Ascending aorta (tissue), 2 donors: ENCODE measurements around the gene HAND1. TPM values are rescaled to one million over a fixed set of nuclear protein-coding genes. Genes with fewer than 3 reads are reported as not detected.

Experiments used
- DNase-seq, 2 donors: peaks; one replicate each; pipeline ENCODE4 v3.0.0-alpha.2; 2019; ENCODE audit warnings: low spot score in 2 of 2
- H3K27ac ChIP-seq, 2 donors: fragments of 200-600 bp; sonication (generic); one replicate each; pipeline ENCODE4 v1.5.1; 2016 to 2017; ENCODE audit warnings: mild to moderate bottlenecking in 1 of 2
- H3K27me3 ChIP-seq: fragments of 200-600 bp; sonication (generic); one replicate; pipeline ENCODE4 v1.5.1; 2017
- H3K36me3 ChIP-seq, 2 donors: fragments of 200-600 bp; sonication (generic); one replicate each; pipeline ENCODE4 v1.5.1; 2016
- H3K4me1 ChIP-seq, 2 donors: fragments of 200-600 bp; sonication (generic); one replicate each; pipeline ENCODE4 v1.5.1; 2016 to 2017; ENCODE audit warnings: mild to moderate bottlenecking in 1 of 2
- H3K4me3 ChIP-seq, 2 donors: fragments of 200-600 bp; sonication (generic); one replicate each; pipeline ENCODE4 v1.5.1; 2016 to 2017; ENCODE audit warnings: mild to moderate bottlenecking in 1 of 2
- H3K9me3 ChIP-seq, 2 donors: fragments of 200-600 bp; sonication (generic); one replicate each; pipeline ENCODE4 v1.5.1; 2016
- intact Hi-C: fragments of 100-400 bp; cut with DNase I; formaldehyde crosslinking; loops from one replicate; pipeline ENCODE4 v1.15.1; 2023
- total RNA-seq: library from RNA; depleted of rRNA; stranded (reverse); fragments of >200 nt; gene quantifications from one replicate; pipeline ENCODE4 v1.1.0, GENCODE V29; 2016
- TF ChIP-seq, protein P1 (sequence below), 3 experiments: fragments of 200-600 bp in 2 of 3; fragments of 450-650 bp in 1 of 3; sonication (generic) in 2 of 3; IDR thresholded peaks; one replicate each; pipeline ENCODE4 v1.5.1; 2016 to 2019; ENCODE audit warnings: antibody characterized with exemption in 3 of 3, mild to moderate bottlenecking in 1 of 3, moderate library complexity in 1 of 3

HAND1 gene
- not detected for total RNA-seq

DNA sequence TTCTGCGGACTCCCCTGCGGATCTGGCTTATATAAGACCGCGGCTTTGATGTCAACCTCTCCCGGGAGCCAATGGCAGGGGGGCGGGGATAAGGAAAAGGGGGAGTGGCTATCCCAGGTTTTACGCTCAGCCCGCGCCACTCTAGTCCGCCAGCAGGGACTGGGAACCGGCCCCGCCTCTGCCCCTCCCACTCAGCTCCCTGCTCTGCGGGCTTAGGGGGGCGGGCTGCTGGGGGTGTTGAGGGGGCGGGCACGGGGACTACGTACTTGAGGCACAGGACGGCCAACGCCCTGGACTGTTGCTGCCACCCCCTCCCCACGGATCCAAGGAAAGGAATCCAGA is at the start of gene HAND1:
Gene HAND1 (minus strand): TSS at position 4 of the 342 bp plus-strand sequence. CDS start 219 bp downstream, outside the sequence.
- intact Hi-C loops: loop anchor here (10.0 kb wide), 1 partner anchor 277 kb away; the partner anchor contains the start of gene LARP1
- no peak for DNase-seq
- peaks cover 98% of the 10 kb centered on the region for H3K27me3 ChIP-seq

DNA sequence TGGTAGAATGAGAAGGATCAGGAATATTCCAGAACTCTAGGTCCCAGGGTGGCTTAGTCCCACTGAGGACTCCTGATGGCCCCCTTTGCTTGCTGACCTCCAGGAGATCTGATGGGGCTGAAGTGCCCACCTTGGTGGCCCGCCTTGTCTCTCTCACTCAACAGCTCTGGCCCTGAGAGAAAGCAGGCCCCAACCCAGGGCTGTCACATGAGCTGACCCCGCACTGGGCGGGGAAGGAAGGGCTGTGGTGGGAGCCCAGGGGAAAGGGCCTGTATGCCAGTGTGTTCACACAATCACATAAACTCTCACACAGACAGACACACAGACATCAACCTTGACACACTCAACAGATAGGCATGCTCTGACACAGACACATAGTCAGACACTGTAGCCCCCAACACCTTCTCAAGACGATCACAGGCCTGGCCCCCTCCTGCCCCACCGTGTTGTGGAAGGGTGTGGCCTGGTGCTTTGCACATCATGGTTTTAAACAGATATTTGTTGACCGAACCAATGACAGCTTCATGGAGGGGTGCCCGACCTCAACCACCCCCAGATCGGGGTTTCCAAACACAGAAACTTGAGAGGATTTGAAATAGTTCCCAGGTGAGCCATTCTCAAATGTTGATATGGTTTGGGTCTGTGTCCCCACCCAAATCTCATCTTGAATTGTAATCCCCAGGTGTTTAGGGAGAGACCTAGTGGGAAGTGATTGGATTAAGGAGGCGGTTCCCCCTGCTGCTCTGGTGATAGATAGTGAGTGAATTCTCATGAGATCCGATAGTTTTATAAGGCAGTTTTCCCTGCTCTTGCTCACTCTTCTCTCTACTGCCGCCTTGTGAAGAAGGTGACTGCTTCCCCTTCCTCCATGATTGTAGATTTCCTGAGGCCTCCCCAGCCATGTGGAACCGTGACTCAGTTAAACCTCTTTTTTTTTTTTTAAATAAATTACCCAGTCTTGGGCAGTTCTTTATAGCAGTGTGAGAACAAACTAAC is 48.5 kb upstream of the HAND1 start:
- TF ChIP-seq, protein P1, sequence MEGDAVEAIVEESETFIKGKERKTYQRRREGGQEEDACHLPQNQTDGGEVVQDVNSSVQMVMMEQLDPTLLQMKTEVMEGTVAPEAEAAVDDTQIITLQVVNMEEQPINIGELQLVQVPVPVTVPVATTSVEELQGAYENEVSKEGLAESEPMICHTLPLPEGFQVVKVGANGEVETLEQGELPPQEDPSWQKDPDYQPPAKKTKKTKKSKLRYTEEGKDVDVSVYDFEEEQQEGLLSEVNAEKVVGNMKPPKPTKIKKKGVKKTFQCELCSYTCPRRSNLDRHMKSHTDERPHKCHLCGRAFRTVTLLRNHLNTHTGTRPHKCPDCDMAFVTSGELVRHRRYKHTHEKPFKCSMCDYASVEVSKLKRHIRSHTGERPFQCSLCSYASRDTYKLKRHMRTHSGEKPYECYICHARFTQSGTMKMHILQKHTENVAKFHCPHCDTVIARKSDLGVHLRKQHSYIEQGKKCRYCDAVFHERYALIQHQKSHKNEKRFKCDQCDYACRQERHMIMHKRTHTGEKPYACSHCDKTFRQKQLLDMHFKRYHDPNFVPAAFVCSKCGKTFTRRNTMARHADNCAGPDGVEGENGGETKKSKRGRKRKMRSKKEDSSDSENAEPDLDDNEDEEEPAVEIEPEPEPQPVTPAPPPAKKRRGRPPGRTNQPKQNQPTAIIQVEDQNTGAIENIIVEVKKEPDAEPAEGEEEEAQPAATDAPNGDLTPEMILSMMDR (IDR thresholded peaks at IDR 0.05): no peak
- Histone ChIP-seq H3K9me3 (no peaks in the 10 kb centered on the region), H3K36me3 (no peaks in the 10 kb centered on the region), H3K4me3 (no peak overlapping the region), H3K27ac (no peak overlapping the region), H3K4me1 (no peaks in the 10 kb centered on the region), H3K27me3 (no peaks in the 10 kb centered on the region)
- DNase-seq: no peak
- intact Hi-C loops: no loop called here

More for the DNA sequence above, at the start of gene HAND1:
- no peaks in the 10 kb centered on the region for H3K9me3 ChIP-seq
- peaks cover 13 to 45% of the 10 kb centered on the region in 2 donors for H3K4me1 ChIP-seq
- no peak within 1 kb of the TSS for H3K27ac ChIP-seq
- H3K36me3 ChIP-seq: no peaks in the 10 kb centered on the region
- peak within 1 kb of the TSS; percentile 38 to 63 for H3K4me3 ChIP-seq
- TF ChIP-seq, protein P1 (IDR thresholded peaks at IDR 0.05): no peak

- TF ChIP-seq, protein P1 (IDR thresholded peaks at IDR 0.05): no peak
- intact Hi-C loops: no loop called here
Observed at GRCh38 chr5:154524859-154525258, 46.8 kb upstream of the HAND1 start.

GRCh38 chr5:154524181-154524580 is 46.2 kb upstream of the HAND1 start:
- no peak overlapping the region for H3K27ac ChIP-seq
- intact Hi-C loops: no loop called here
- peaks cover 5% of the 10 kb centered on the region for H3K27me3 ChIP-seq
- H3K36me3 ChIP-seq: no peaks in the 10 kb centered on the region
- H3K4me1 ChIP-seq: no peaks in the 10 kb centered on the region
- no peak overlapping the region for H3K4me3 ChIP-seq
- TF ChIP-seq, protein P1 (IDR thresholded peaks at IDR 0.05): no peak
- no peaks in the 10 kb centered on the region for H3K9me3 ChIP-seq
- no peak for DNase-seq

More at GRCh38 chr5:154524859-154525258, 46.8 kb upstream of the HAND1 start:
- no peaks in the 10 kb centered on the region for H3K4me1 ChIP-seq
- H3K27ac ChIP-seq: no peak overlapping the region
- DNase-seq: no peak
- no peaks in the 10 kb centered on the region for H3K9me3 ChIP-seq
- no peak overlapping the region for H3K4me3 ChIP-seq
- no peaks in the 10 kb centered on the region for H3K36me3 ChIP-seq
- H3K27me3 ChIP-seq: peaks cover 5% of the 10 kb centered on the region

DNA sequence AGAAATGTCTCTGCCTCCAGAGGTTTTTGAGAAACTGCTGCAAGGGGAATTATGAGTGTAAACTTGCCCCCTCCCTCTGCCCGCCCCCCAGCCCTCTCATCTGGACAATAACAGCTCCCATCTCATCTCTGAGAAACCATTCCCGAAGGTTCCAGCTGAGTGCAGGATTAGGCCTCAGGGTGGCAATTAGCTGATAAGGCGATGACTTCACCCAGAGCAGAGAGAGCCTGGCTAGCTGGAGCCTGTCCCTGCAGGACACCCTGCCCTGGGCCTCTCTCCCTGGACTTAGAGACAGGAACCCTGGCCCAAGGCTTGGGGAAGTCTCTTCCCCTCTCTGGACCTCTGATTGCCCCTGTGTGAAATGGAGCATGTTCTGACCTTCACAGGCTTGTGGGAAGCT is 45.7 kb upstream of the HAND1 start:
- Histone ChIP-seq H3K4me1 (no peaks in the 10 kb centered on the region), H3K27me3 (peaks cover 5% of the 10 kb centered on the region), H3K9me3 (no peaks in the 10 kb centered on the region), H3K36me3 (no peaks in the 10 kb centered on the region), H3K27ac (peak overlapping the region in 1 of 2 donors; percentile 15), H3K4me3 (no peak overlapping the region)
- no peak for DNase-seq
- intact Hi-C loops: no loop called here
- TF ChIP-seq, protein P1 (IDR thresholded peaks at IDR 0.05): no peak
